ENCODE measurements around the gene CLBA1.
"Not testable (repeated sequence)": the region's sequence is repeated elsewhere in the genome, so short reads cannot be mapped to it uniquely, and the experiment has no call there.

DNA sequence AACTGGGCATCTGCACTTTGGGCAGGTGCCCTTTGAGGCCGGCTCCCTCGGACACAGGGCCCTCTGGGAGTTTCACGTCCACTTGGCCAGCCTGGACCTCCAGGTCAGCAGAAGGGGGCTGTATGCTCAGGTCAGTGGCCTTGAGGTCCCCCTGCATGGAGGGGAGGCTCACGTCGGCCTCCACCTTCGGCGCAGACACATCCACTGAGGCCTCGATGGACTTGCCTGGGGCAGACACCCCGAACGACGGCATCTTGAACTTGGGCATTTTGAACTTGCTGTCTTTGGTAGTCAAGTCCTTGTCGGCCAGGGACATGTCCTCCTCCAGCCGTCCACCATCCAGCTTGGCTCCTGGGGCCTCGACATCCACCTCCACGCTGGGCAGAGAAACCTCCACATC, 34.9 kb upstream of the CLBA1 start:
- not testable (repeated sequence) for TF ChIP-seq POLR2A, CTCF (IDR thresholded peaks at IDR 0.05)

Measured in testis (tissue), 2 donors.